Measurements from ENCODE around the gene XIAP. TPM values are rescaled to one million over a fixed set of nuclear protein-coding genes. Genes with fewer than 3 reads are reported as not detected.

XIAP gene
- total and polyA plus RNA-seq, 9 donors, result 12.4 to 56.0 (median 38.7) TPM

- intact Hi-C loops (cut with DNase I), result no loop called here
- no peaks in the 10 kb centered on the region for H3K9me3 ChIP-seq
- H3K27me3 ChIP-seq, result no peaks in the 10 kb centered on the region
- 75 to 85% (median 78%) methylated on average over 1 of the region's 1 CpG for WGBS, 3 donors
- H3K36me3 ChIP-seq, result no peaks in the 10 kb centered on the region
- H3K4me3 ChIP-seq, result no peak overlapping the region
- H3K4me1 ChIP-seq (ENCODE audit: insufficient read depth), result no peaks in the 10 kb centered on the region
- no peak overlapping the region for H3K27ac ChIP-seq
- no peak for DNase-seq
- TF ChIP-seq CTCF (IDR thresholded peaks at IDR 0.05), result no peak
- TF ChIP-seq POLR2A (IDR thresholded peaks at IDR 0.05), result no peak
- TF ChIP-seq EP300 (IDR thresholded peaks at IDR 0.05), result no peak
Measured at GRCh38 chrX:123869488-123869887, 9.6 kb downstream of the XIAP start.

- no peaks in the 10 kb centered on the region for H3K27me3 ChIP-seq
- TF ChIP-seq EP300 (IDR thresholded peaks at IDR 0.05) (no peak), CTCF (IDR thresholded peaks at IDR 0.05) (no peak), POLR2A (IDR thresholded peaks at IDR 0.05) (no peak)
- H3K9me3 ChIP-seq, result no peaks in the 10 kb centered on the region
- H3K27ac ChIP-seq, result no peak overlapping the region
- 60 to 74% (median 62%) methylated on average over 2 of the region's 2 CpGs for WGBS, 3 donors
- H3K4me3 ChIP-seq, result no peak overlapping the region
- H3K4me1 ChIP-seq (ENCODE audit: insufficient read depth), result no peaks in the 10 kb centered on the region
- no peaks in the 10 kb centered on the region for H3K36me3 ChIP-seq
- DNase-seq, result no peak
- intact Hi-C loops (cut with DNase I), result no loop called here
Measured at GRCh38 chrX:123871309-123871708, 11.5 kb downstream of the XIAP start.

GRCh38 chrX:123873956-123874355 lies 14.1 kb downstream of the XIAP start:
- TF ChIP-seq POLR2A (IDR thresholded peaks at IDR 0.05), result no peak
- TF ChIP-seq EP300 (IDR thresholded peaks at IDR 0.05), result no peak
- TF ChIP-seq CTCF (IDR thresholded peaks at IDR 0.05), result no peak
- H3K4me3 ChIP-seq, result no peak overlapping the region
- no peaks in the 10 kb centered on the region for H3K36me3 ChIP-seq
- 86 to 95% (median 87%) methylated on average over 1 of the region's 1 CpG for WGBS, 3 donors
- H3K27ac ChIP-seq, result no peak overlapping the region
- no peaks in the 10 kb centered on the region for H3K27me3 ChIP-seq
- intact Hi-C loops (cut with DNase I), result no loop called here
- peaks cover 3% of the 10 kb centered on the region for H3K4me1 ChIP-seq (ENCODE audit: insufficient read depth)
- no peaks in the 10 kb centered on the region for H3K9me3 ChIP-seq
- no peak for DNase-seq

- Histone ChIP-seq H3K36me3 (no peaks in the 10 kb centered on the region), H3K27ac (no peak overlapping the region), H3K4me1 (ENCODE audit: insufficient read depth) (peaks cover 3% of the 10 kb centered on the region), H3K9me3 (no peaks in the 10 kb centered on the region), H3K27me3 (no peaks in the 10 kb centered on the region), H3K4me3 (no peak overlapping the region)
- WGBS, 3 donors, result 84 to 91% (median 87%) methylated on average over 2 of the region's 2 CpGs
- no peak for TF ChIP-seq EP300 (IDR thresholded peaks at IDR 0.05)
- no peak for TF ChIP-seq POLR2A (IDR thresholded peaks at IDR 0.05)
- TF ChIP-seq CTCF (IDR thresholded peaks at IDR 0.05), result no peak
- no peak for DNase-seq
- intact Hi-C loops (cut with DNase I), result no loop called here
Measured at GRCh38 chrX:123876177-123876576, 16.3 kb downstream of the XIAP start.

GRCh38 chrX:123876844-123877243 lies 17.0 kb downstream of the XIAP start:
- DNase-seq, result no peak
- H3K27me3 ChIP-seq, result no peaks in the 10 kb centered on the region
- intact Hi-C loops (cut with DNase I), result no loop called here
- no peak for TF ChIP-seq POLR2A (IDR thresholded peaks at IDR 0.05)
- no peak for TF ChIP-seq CTCF (IDR thresholded peaks at IDR 0.05)
- no peak for TF ChIP-seq EP300 (IDR thresholded peaks at IDR 0.05)
- H3K4me1 ChIP-seq (ENCODE audit: insufficient read depth), result peaks cover 3% of the 10 kb centered on the region
- H3K9me3 ChIP-seq, result no peaks in the 10 kb centered on the region
- H3K4me3 ChIP-seq, result no peak overlapping the region
- no peak overlapping the region for H3K27ac ChIP-seq
- H3K36me3 ChIP-seq, result no peaks in the 10 kb centered on the region
- WGBS, 3 donors, result 73 to 86% (median 83%) methylated on average over 2 of the region's 2 CpGs

Measured in ovary (tissue), 9 donors.